Gastroesophageal sphincter (tissue), 3 donors: ENCODE data around the gene CSNK2A1.

Experiments used
- POLR2A ChIP-seq, 2 donors: fragments of 450-650 bp; IDR thresholded peaks; one replicate each; pipeline ENCODE4 v1.6.1; 2017; ENCODE audit warnings: antibody characterized with exemption in 2 of 2, mild to moderate bottlenecking in 2 of 2, moderate library complexity in 1 of 2
- POLR2AphosphoS5 ChIP-seq: sonication (generic); formaldehyde crosslinking; IDR thresholded peaks from one replicate; pipeline ENCODE4 v1.6.1; 2017; ENCODE audit warnings: antibody characterized with exemption
- TF ChIP-seq, protein P1 (sequence below), 4 experiments: fragments of 200-600 bp in 2 of 4; fragments of 450-650 bp in 2 of 4; sonication (generic) in 1 of 4; IDR thresholded peaks; one replicate each; pipeline ENCODE4 v1.5.1; 2017 to 2019; ENCODE audit warnings: antibody characterized with exemption in 4 of 4, mild to moderate bottlenecking in 2 of 4, moderate library complexity in 2 of 4

DNA sequence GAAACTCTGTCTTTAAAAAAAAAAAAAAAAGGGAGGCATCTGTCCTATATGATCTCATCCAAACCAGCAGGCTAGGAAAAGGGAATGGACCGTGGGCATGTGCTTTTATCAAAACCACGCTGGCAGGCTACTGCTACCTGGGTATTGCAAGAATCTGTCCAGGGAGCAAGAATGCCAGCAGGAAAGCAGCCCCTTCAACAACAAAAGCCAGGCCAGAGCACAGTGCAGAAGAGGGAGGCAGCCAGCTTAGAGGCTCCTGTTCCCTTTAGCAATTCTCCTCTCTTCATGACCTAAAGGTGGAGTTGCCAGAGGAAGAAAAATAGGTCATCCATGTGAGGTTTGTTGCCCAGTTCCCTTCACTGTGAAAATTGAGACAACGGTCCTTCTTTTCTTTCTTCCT lies 99.5 kb downstream of the CSNK2A1 start:
- TF ChIP-seq, protein P1, sequence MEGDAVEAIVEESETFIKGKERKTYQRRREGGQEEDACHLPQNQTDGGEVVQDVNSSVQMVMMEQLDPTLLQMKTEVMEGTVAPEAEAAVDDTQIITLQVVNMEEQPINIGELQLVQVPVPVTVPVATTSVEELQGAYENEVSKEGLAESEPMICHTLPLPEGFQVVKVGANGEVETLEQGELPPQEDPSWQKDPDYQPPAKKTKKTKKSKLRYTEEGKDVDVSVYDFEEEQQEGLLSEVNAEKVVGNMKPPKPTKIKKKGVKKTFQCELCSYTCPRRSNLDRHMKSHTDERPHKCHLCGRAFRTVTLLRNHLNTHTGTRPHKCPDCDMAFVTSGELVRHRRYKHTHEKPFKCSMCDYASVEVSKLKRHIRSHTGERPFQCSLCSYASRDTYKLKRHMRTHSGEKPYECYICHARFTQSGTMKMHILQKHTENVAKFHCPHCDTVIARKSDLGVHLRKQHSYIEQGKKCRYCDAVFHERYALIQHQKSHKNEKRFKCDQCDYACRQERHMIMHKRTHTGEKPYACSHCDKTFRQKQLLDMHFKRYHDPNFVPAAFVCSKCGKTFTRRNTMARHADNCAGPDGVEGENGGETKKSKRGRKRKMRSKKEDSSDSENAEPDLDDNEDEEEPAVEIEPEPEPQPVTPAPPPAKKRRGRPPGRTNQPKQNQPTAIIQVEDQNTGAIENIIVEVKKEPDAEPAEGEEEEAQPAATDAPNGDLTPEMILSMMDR (IDR thresholded peaks at IDR 0.05) = no peak
- TF ChIP-seq POLR2A (IDR thresholded peaks at IDR 0.05) (no peak), POLR2AphosphoS5 (no peak)
